Fibroblast of lung (primary cell): ENCODE measurements around the gene SLC5A5.

ENCODE experiments used
- CTCF ChIP-seq, 2 donors: IDR thresholded peaks in 1 of 2; conservative IDR thresholded peaks in 1 of 2; 1 replicate in 1 of 2; 2 replicates in 1 of 2; pipeline ENCODE4 v1.5.1; 2011 to 2012; ENCODE audit warnings: low read length in 2 of 2, control low read depth in 1 of 2, inconsistent platforms in 1 of 2, low read depth in 1 of 2, mild to moderate bottlenecking in 1 of 2
- EZH2 ChIP-seq: IDR thresholded peaks from 2 replicates; pipeline ENCODE4 v1.5.1; 2012; ENCODE audit warnings: low read length, control low read depth, mild to moderate bottlenecking; ENCODE audit errors: missing control alignments

GRCh38 chr19:17874758-17875135 lies 3.0 kb downstream of the SLC5A5 start:
- TF ChIP-seq CTCF (conservative IDR thresholded peaks at IDR 0.05 in 1 of 2, IDR thresholded peaks at IDR 0.05 in 1 of 2; ENCODE audit: low read depth in 1 of 2, low read length in 2 of 2): no peak
- TF ChIP-seq EZH2: no peak
